H1 (cell line): ENCODE results near the gene PANX2. TPM values are rescaled to one million over a fixed set of nuclear protein-coding genes. Genes with fewer than 3 reads are reported as not detected.

Experiments used
- CTCF ChIA-PET: fragments of 300-600 bp; sonication (Branson Sonifier 250); formaldehyde crosslinking; loops from one replicate; lab custom pipeline; 2021; ENCODE audit not compliant: partially characterized antibody; lab: Charles Lee
- POLR2A ChIA-PET: fragments of 300-600 bp; sonication (Branson Sonifier 250); formaldehyde crosslinking; loops from one replicate; lab custom pipeline; 2021; ENCODE audit warnings: inconsistent platforms; ENCODE audit not compliant: partially characterized antibody; lab: Charles Lee
- DNase-seq, 2 experiments: peaks; one replicate each; pipeline versions ENCODE4 v3.0.0 to v3.0.0-alpha.2; 2010 to 2022; ENCODE audit warnings: low spot score in 2 of 2, low read depth in 1 of 2, mixed read lengths in 1 of 2
- FAIRE-seq: peaks from 2 replicates; lab custom pipeline; 2011; peaks lifted over from hg19 to GRCh38; lab: Jason Lieb, UNC
- H2AFZ ChIP-seq: 2 replicates; pipeline ENCODE4 v1.8.1; 2012; ENCODE audit warnings: low read length, inconsistent platforms
- H2AK5ac ChIP-seq: 2 replicates; pipeline ENCODE4 v1.6.1; 2013; ENCODE audit warnings: low read depth, low read length
- H2BK120ac ChIP-seq: replicated peaks from 2 replicates; pipeline ENCODE3; 2013; ENCODE audit warnings: low read depth, low read length, inconsistent platforms
- H2BK12ac ChIP-seq: 2 replicates; pipeline ENCODE4 v1.6.1; 2013; ENCODE audit warnings: low read depth, low read length
- H2BK15ac ChIP-seq: 2 replicates; pipeline ENCODE4 v1.6.1; 2013; ENCODE audit warnings: low read length
- H2BK20ac ChIP-seq: 2 replicates; pipeline ENCODE4 v1.6.1; 2013; ENCODE audit warnings: low read length
- H2BK5ac ChIP-seq: 2 replicates; pipeline ENCODE4 v1.6.1; 2013; ENCODE audit warnings: low read depth, low read length
- H3K14ac ChIP-seq: 2 replicates; pipeline ENCODE4 v1.6.1; 2013; ENCODE audit warnings: inconsistent platforms; ENCODE audit not compliant: insufficient read length
- H3K18ac ChIP-seq: 2 replicates; pipeline ENCODE4 v1.6.1; 2013; ENCODE audit warnings: low read length; ENCODE audit errors: extremely low read depth
- H3K23ac ChIP-seq: 2 replicates; pipeline ENCODE4 v1.6.1; 2013; ENCODE audit warnings: inconsistent platforms; ENCODE audit not compliant: insufficient read length
- H3K23me2 ChIP-seq: 2 replicates; pipeline ENCODE4 v1.6.1; 2013; ENCODE audit warnings: low read depth, low read length
- H3K27ac ChIP-seq: 2 replicates; pipeline ENCODE4 v1.6.1; 2011; ENCODE audit warnings: low read depth, low read length, inconsistent platforms
- H3K27me3 ChIP-seq, 4 experiments: replicated peaks in 1 of 4; 1 replicate in 1 of 4; 2 replicates in 3 of 4; pipeline versions ENCODE4 v1.6.1 to v1.8.1; 2011 to 2013; ENCODE audit warnings: low read length in 3 of 4, mild to moderate bottlenecking in 3 of 4, inconsistent platforms in 2 of 4, mixed read lengths in 2 of 4, moderate library complexity in 1 of 4; ENCODE audit not compliant: control insufficient read depth in 3 of 4, insufficient read depth in 3 of 4; ENCODE audit errors: extremely low read depth in 1 of 4
- H3K36me3 ChIP-seq, 4 experiments: 2 replicates each; pipeline versions ENCODE4 v1.6.1 to v1.8.1; 2011 to 2013; ENCODE audit warnings: mild to moderate bottlenecking in 4 of 4, low read length in 3 of 4, moderate library complexity in 2 of 4, control low read depth in 1 of 4, inconsistent platforms in 1 of 4; ENCODE audit not compliant: insufficient read depth in 4 of 4, control insufficient read depth in 2 of 4
- H3K4ac ChIP-seq: replicated peaks from 2 replicates; pipeline ENCODE3; 2013; ENCODE audit warnings: low read length, low read depth, mixed read lengths, inconsistent platforms; ENCODE audit not compliant: insufficient read length
- H3K4me1 ChIP-seq, 4 experiments: replicated peaks in 1 of 4; 1 replicate in 1 of 4; 2 replicates in 3 of 4; pipeline versions ENCODE4 v1.6.1 to v1.8.1; 2011 to 2013; ENCODE audit warnings: low read length in 3 of 4, inconsistent platforms in 2 of 4, mixed read lengths in 1 of 4; ENCODE audit not compliant: insufficient read depth in 4 of 4, control insufficient read depth in 3 of 4
- H3K4me2 ChIP-seq, 2 experiments: 2 replicates each; pipeline versions ENCODE4 v1.6.1 to v1.8.1; 2011 to 2013; ENCODE audit warnings: low read depth in 2 of 2, low read length in 2 of 2, control low read depth in 1 of 2, inconsistent platforms in 1 of 2, mild to moderate bottlenecking in 1 of 2; ENCODE audit not compliant: insufficient read depth in 1 of 2
- H3K4me3 ChIP-seq, 4 experiments: fragments of 200-600, 300-600 bp in 1 of 4; sonication (generic), shearing (Covaris generic), sonication (Bioruptor Twin) in 1 of 4; 2 replicates each; pipeline versions ENCODE4 v1.5.1 to v1.8.1; 2011 to 2016; ENCODE audit warnings: low read length in 4 of 4, low read depth in 3 of 4, control low read depth in 2 of 4, inconsistent platforms in 2 of 4, mild to moderate bottlenecking in 2 of 4, mixed read lengths in 1 of 4, moderate library complexity in 1 of 4; ENCODE audit not compliant: insufficient read depth in 2 of 4; ENCODE audit errors: extremely low read depth in 1 of 4
- H3K56ac ChIP-seq: replicated peaks from 2 replicates; pipeline ENCODE3; 2013; ENCODE audit warnings: low read depth, mild to moderate bottlenecking, mixed read lengths, low read length, inconsistent platforms; ENCODE audit not compliant: insufficient read length
- H3K79me1 ChIP-seq: 2 replicates; pipeline ENCODE4 v1.6.1; 2013; ENCODE audit warnings: low read depth, low read length, control low read depth
- H3K79me2 ChIP-seq, 2 experiments: 2 replicates each; pipeline versions ENCODE4 v1.6.1 to v1.8.1; 2012 to 2013; ENCODE audit warnings: low read length in 2 of 2, mild to moderate bottlenecking in 2 of 2, inconsistent platforms in 1 of 2; ENCODE audit not compliant: insufficient read depth in 2 of 2, control insufficient read depth in 1 of 2
- H3K9ac ChIP-seq, 4 experiments: replicated peaks in 1 of 4; 1 replicate in 1 of 4; 2 replicates in 3 of 4; pipeline versions ENCODE4 v1.6.1 to v1.8.1; 2011 to 2013; ENCODE audit warnings: low read depth in 3 of 4, low read length in 3 of 4, control low read depth in 2 of 4, mild to moderate bottlenecking in 2 of 4, moderate library complexity in 2 of 4, inconsistent platforms in 1 of 4; ENCODE audit errors: extremely low read depth in 1 of 4
- H3K9me3 ChIP-seq, 2 experiments: 2 replicates each; pipeline versions ENCODE4 v1.6.1 to v1.8.1; 2012 to 2013; ENCODE audit warnings: mild to moderate bottlenecking in 2 of 2, moderate library complexity in 2 of 2, control low read depth in 1 of 2, inconsistent platforms in 1 of 2, low read depth in 1 of 2, low read length in 1 of 2, mixed read lengths in 1 of 2; ENCODE audit not compliant: insufficient read depth in 2 of 2
- H4K20me1 ChIP-seq, 2 experiments: replicated peaks in 1 of 2; 2 replicates each; pipeline versions ENCODE3 to v1.8.1; 2011 to 2013; ENCODE audit warnings: inconsistent platforms in 2 of 2, low read length in 2 of 2, mild to moderate bottlenecking in 1 of 2; ENCODE audit not compliant: insufficient read depth in 2 of 2, control insufficient read depth in 1 of 2
- H4K5ac ChIP-seq: 2 replicates; pipeline ENCODE4 v1.6.1; 2013; ENCODE audit warnings: low read length, low read depth, mixed read lengths, inconsistent platforms; ENCODE audit not compliant: insufficient read length
- H4K8ac ChIP-seq: 2 replicates; pipeline ENCODE4 v1.8.0; 2013; ENCODE audit warnings: mild to moderate bottlenecking, moderate library complexity, low read length, inconsistent platforms; ENCODE audit not compliant: insufficient read depth; ENCODE audit errors: extremely low read depth
- H4K91ac ChIP-seq: replicated peaks from 2 replicates; pipeline ENCODE3; 2013; ENCODE audit warnings: low read length, mixed read lengths, inconsistent platforms; ENCODE audit not compliant: insufficient read length
- CBX8 ChIP-seq: fragments of 300-800, 300-1000 bp; sonication (generic); IDR thresholded peaks from 2 replicates; pipeline ENCODE4 v1.7.1; 2016; ENCODE audit warnings: low read depth, low read length, borderline replicate concordance
- CTBP2 ChIP-seq: IDR thresholded peaks from 2 replicates; pipeline ENCODE4 v1.7.0; 2011; ENCODE audit warnings: borderline replicate concordance, mild to moderate bottlenecking, moderate library complexity, mixed read lengths, low read length; ENCODE audit not compliant: insufficient read depth, insufficient read length
- EGR1 ChIP-seq: IDR thresholded peaks from 2 replicates; pipeline ENCODE4 v1.6.1; 2011; ENCODE audit warnings: low read depth, low read length, borderline replicate concordance
- FOSL1 ChIP-seq: IDR thresholded peaks from 2 replicates; pipeline ENCODE4 v1.6.1; 2011; ENCODE audit warnings: mild to moderate bottlenecking, low read depth, low read length, moderate library complexity; ENCODE audit not compliant: insufficient read depth
- GTF2F1 ChIP-seq: IDR thresholded peaks from 2 replicates; pipeline ENCODE4 v1.6.1; 2012; ENCODE audit warnings: low read depth, low read length, improper control_type of control experiment, borderline replicate concordance
- HDAC6 ChIP-seq: IDR thresholded peaks from one replicate; pipeline ENCODE4 v1.7.1; 2012; ENCODE audit warnings: low read depth, mild to moderate bottlenecking, inconsistent platforms, low read length, moderate library complexity
- KDM1A ChIP-seq: fragments of 200-600, 300-600 bp; sonication (generic); IDR thresholded peaks from 2 replicates; pipeline ENCODE4 v1.7.1; 2016; ENCODE audit warnings: mild to moderate bottlenecking, low read length, borderline replicate concordance
- NRF1 ChIP-seq: IDR thresholded peaks from 2 replicates; pipeline ENCODE4 v1.6.1; 2011; ENCODE audit warnings: mild to moderate bottlenecking, low read depth, low read length, improper control_type of control experiment
- POLR2A ChIP-seq, 2 experiments: IDR thresholded peaks; 1 replicate in 1 of 2; 2 replicates in 1 of 2; pipeline ENCODE4 v1.6.1; 2011; ENCODE audit warnings: low read depth in 2 of 2, low read length in 2 of 2, mild to moderate bottlenecking in 2 of 2; ENCODE audit errors: control extremely low read depth in 1 of 2
- SIRT6 ChIP-seq: IDR thresholded peaks from one replicate; pipeline ENCODE4 v1.7.1; 2012; ENCODE audit warnings: low read length, inconsistent platforms
- SP2 ChIP-seq: IDR thresholded peaks from 2 replicates; pipeline ENCODE4 v1.6.1; 2012; ENCODE audit warnings: mild to moderate bottlenecking, low read length, inconsistent platforms
- TAF1 ChIP-seq: IDR thresholded peaks from 2 replicates; pipeline ENCODE4 v1.6.1; 2011; ENCODE audit warnings: mild to moderate bottlenecking, low read depth, low read length
- TAF7 ChIP-seq: optimal IDR thresholded peaks from 2 replicates; pipeline ENCODE3; 2011; ENCODE audit warnings: low read depth, mild to moderate bottlenecking, inconsistent platforms, low read length, moderate library complexity, borderline replicate concordance
- ZNF274 ChIP-seq: IDR thresholded peaks from 2 replicates; pipeline ENCODE4 v1.7.0; 2012; ENCODE audit warnings: low read length, borderline replicate concordance; ENCODE audit errors: extremely low read depth
- WGBS, 2 experiments: shearing (Covaris generic) in 1 of 2; methylation state at CpG; one replicate each; pipeline versions ENCODE4 v1.1.6 to v1.1.7; 2013 to 2015; ENCODE audit warnings: low lambda C conversion rate in 2 of 2, mixed read lengths in 2 of 2, inconsistent platforms in 1 of 2, low coverage in 1 of 2, missing lambda C conversion rate in 1 of 2; ENCODE audit not compliant: insufficient replicate concordance in 2 of 2, insufficient coverage in 1 of 2, insufficient read length in 1 of 2; ENCODE audit errors: extremely low coverage in 1 of 2, missing lambda C conversion rate in 1 of 2; 5-methylcytosine and 5-hydroxymethylcytosine counted together
- polyA plus RNA-seq, 7 experiments: library from polyadenylated mRNA; depleted of rRNA in 3 of 7; stranded (reverse) in 5 of 7; unstranded in 2 of 7; fragments of >200 nt in 5 of 7; fragments of 200-250 nt in 2 of 7; gene quantifications; 1 replicate in 5 of 7; 2 replicates in 1 of 7; 4 replicates in 1 of 7; pipeline versions ENCODE4 v1.2.1 to v1.2.3, GENCODE V29; 2011 to 2013; ENCODE audit warnings: missing spikeins in 2 of 7, mixed read lengths in 2 of 7
- total RNA-seq: library from RNA; stranded (reverse); fragmentation: NEBNext Ultra II Directional; extraction: Animal tissue kit (Norgen Biotek cat#: 25700); gene quantifications from 2 replicates; pipeline ENCODE4 v1.2.1, GENCODE V29; 2021

The PANX2 gene
- total and polyA plus RNA-seq, 2 of the 8 experiments (the other 6 are each of a cell fraction or from before 2014, with no cell fraction given), result 3.5 to 5.0 TPM

DNA sequence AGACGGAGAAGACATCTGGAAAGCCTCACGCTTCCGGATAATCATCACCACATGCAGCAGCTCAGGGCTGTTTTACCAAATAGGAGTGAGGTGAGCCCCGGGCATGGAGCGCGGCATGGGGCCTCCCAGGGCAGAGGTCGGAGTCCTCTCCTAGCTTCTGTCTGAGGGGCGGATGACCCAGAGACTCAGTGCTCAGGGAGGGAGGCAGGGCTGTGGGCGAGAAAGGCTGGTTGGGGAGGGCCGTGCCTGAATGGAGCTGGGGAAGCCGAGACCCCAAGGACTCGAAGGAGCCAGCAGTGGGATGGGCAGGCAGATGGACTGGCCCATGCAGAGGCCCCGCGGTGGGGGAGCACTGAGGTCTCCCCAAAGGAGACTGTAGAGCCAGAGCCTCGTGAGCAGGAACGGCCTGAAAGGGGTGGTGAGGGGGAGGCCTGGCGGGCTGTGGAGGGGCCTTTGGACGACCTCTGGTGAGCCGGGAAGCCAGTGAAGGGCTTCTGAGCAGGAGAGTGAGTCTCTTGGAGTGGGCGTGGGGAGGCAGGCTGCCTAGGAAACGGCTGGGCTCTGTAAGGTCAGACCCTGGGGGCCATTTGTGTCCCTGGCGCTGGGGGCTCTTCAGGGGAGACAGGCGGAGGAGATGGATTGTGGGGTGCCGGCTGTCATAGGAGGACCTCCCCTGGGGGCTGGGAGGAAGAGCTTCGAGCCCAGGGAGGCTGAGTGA is 24.7 kb upstream of the PANX2 start:
- Histone ChIP-seq H3K23ac (no peak overlapping the region), H2BK15ac (no peak overlapping the region), H3K56ac (no peak overlapping the region), H2BK12ac (no peak overlapping the region), H2AK5ac (no peak overlapping the region), H2BK20ac (no peak overlapping the region), H3K4me3 (no peak overlapping the region), H3K23me2 (no peaks in the 10 kb centered on the region), H4K5ac (no peak overlapping the region), H3K9me3 (no peaks in the 10 kb centered on the region), H2AFZ (no peak overlapping the region), H3K27ac (no peak overlapping the region), H3K79me2 (no peaks in the 10 kb centered on the region), H3K79me1 (no peaks in the 10 kb centered on the region), H3K18ac (no peak overlapping the region), H3K36me3 (no peaks in the 10 kb centered on the region), H3K14ac (no peak overlapping the region), H3K9ac (no peak overlapping the region), H4K20me1 (peaks cover 0 to 3% of the 10 kb centered on the region in 2 experiments), H4K91ac (no peak overlapping the region), H3K4me1 (peaks cover 0 to 4% (median 0%) of the 10 kb centered on the region in 4 experiments; a peak in 3 of 7 replicates), H3K4ac (no peak overlapping the region), H3K4me2 (no peak overlapping the region), H2BK5ac (no peak overlapping the region), H2BK120ac (no peak overlapping the region), H3K27me3 (peaks cover 0 to 6% (median 2%) of the 10 kb centered on the region in 4 experiments; a peak in 2 of 7 replicates), H4K8ac (no peak overlapping the region)
- CTCF ChIA-PET, result interaction anchor here (0.7 to 9.4 kb wide), 5 partner anchors 30 to 215 kb away, joined by 3 to 83 read pairs (median 3); no protein-coding TSS in a partner anchor
- FAIRE-seq, result no peak
- POLR2A ChIA-PET, result interaction anchor here (1.5 kb wide), 1 partner anchor 18 kb away, joined by 4 read pairs; no protein-coding TSS in a partner anchor
- 80% methylated on average over 20 of the region's 25 CpGs; no CpG with 5 or more reads in 1 of the 2 experiments for WGBS, 2 experiments
- DNase-seq, result no peak
- TF ChIP-seq EGR1, result no peak
- no peak for TF ChIP-seq TAF1
- TF ChIP-seq KDM1A, result no peak
- no peak for TF ChIP-seq TAF7
- TF ChIP-seq ZNF274, result no peak
- no peak for TF ChIP-seq SP2
- TF ChIP-seq CBX8, result no peak
- no peak for TF ChIP-seq NRF1
- TF ChIP-seq GTF2F1, result no peak
- TF ChIP-seq POLR2A (IDR thresholded peaks at IDR 0.05; ENCODE audit: control extremely low read depth in 1 of 2, low read depth in 2 of 2, low read length in 2 of 2), result no peak
- no peak for TF ChIP-seq FOSL1
- TF ChIP-seq SIRT6, result no peak
- TF ChIP-seq HDAC6, result no peak
- no peak for TF ChIP-seq CTBP2
